ENCODE data around the gene NBL1. TPM values are rescaled to one million over a fixed set of nuclear protein-coding genes. Genes with fewer than 3 reads are reported as not detected.
A peak's percentile ranks its signal among the peaks of the same experiment; 100 is the strongest.

The NBL1 gene
- total and polyA plus RNA-seq, 4 donors, result 62.1 to 427 (median 127) TPM

DNA sequence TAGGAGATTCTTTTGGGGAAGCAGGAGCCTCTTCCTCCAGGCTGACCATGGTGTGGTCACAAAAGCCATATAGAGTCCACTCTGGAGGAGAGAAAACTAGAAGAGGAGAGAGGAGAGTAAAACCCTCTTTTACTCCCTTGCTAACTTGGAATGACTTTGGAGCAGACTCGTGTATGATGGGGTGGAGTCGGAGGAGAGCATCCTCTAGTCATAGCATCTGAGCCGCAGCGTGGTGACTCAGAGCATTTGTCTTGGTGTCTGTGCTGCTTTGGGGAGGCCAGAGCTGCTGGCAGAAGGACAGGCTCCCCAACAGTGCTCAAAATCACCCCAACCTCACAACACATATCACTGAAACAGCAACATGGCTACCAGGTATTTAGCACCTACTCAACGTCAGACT, 31.7 kb downstream of the NBL1 start:
- Histone ChIP-seq H3K27me3 (ENCODE audit: control insufficient read depth, insufficient read depth, low read length) (peaks cover 5% of the 10 kb centered on the region), H3K9me3 (ENCODE audit: control insufficient read depth, insufficient read depth, low read length) (no peaks in the 10 kb centered on the region), H3K36me3 (ENCODE audit: control insufficient read depth, insufficient read depth, low read length) (no peaks in the 10 kb centered on the region), H3K27ac (ENCODE audit: low read depth, low read length) (no peak overlapping the region), H3K4me3 (ENCODE audit: low read depth, low read length) (no peak overlapping the region), H3K4me1 (ENCODE audit: control insufficient read depth, insufficient read depth, low read length) (peaks cover 7% of the 10 kb centered on the region)
- DNase-seq (ENCODE audit: low read depth in 4 of 6, low spot score in 6 of 6), result no peak
- 73% methylated on average over 2 of the region's 5 CpGs for WGBS (ENCODE audit: insufficient coverage)

DNA sequence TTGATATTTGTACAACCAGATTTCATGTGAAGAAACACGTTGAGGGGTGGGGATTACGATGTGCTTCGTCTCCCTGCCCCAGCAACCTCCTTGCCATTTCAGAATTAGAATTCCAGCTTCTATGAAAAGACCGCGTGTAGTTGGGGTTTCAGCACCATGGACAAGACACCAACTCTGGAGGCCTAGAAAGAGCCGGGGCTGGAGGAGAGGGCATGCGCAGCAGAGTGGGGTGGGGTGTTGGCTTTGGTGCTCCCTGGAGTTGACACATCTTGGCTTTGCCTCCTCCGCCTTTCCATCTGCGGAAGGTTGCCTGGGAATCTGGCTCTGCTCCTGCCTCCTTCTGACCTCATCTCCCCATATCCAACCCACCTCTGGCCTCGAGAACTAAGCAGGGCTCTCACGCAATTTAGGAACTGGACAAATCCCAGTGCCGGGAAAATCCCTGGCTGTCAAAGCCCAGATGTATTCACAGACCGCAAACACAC, 32.4 kb downstream of the NBL1 start:
- H3K4me1 ChIP-seq (ENCODE audit: control insufficient read depth, insufficient read depth, low read length), result peaks cover 7% of the 10 kb centered on the region
- 29% methylated on average over 10 of the region's 13 CpGs for WGBS (ENCODE audit: insufficient coverage)
- no peak overlapping the region for H3K4me3 ChIP-seq (ENCODE audit: low read depth, low read length)
- no peaks in the 10 kb centered on the region for H3K9me3 ChIP-seq (ENCODE audit: control insufficient read depth, insufficient read depth, low read length)
- peaks cover 5% of the 10 kb centered on the region for H3K27me3 ChIP-seq (ENCODE audit: control insufficient read depth, insufficient read depth, low read length)
- H3K36me3 ChIP-seq (ENCODE audit: control insufficient read depth, insufficient read depth, low read length), result no peaks in the 10 kb centered on the region
- no peak overlapping the region for H3K27ac ChIP-seq (ENCODE audit: low read depth, low read length)
- peak in 1 of 6 donors; percentile 78 for DNase-seq (ENCODE audit: low read depth in 4 of 6, low spot score in 6 of 6)

DNA sequence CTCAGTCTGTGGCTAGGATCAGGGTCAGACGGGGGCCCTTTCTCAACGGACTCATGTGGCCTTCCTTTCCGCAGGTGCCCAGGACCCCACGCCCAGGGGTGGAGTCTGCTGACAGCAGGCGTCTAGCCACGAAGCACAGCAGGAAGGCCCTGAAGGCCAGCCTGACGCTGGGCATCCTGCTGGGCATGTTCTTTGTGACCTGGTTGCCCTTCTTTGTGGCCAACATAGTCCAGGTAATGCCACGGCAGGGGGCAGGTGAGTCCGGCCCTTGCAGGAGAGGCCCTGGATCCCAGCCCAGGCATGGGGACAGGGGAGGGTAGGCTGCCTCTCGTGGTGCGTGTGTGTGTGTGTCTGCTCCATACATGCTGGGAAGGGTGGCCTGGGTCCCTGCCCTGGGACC, 34.4 kb downstream of the NBL1 start:
- H3K27ac ChIP-seq (ENCODE audit: low read depth, low read length), result no peak overlapping the region
- H3K27me3 ChIP-seq (ENCODE audit: control insufficient read depth, insufficient read depth, low read length), result no peaks in the 10 kb centered on the region
- H3K4me3 ChIP-seq (ENCODE audit: low read depth, low read length), result no peak overlapping the region
- DNase-seq (ENCODE audit: low read depth in 4 of 6, low spot score in 6 of 6), result no peak
- no peaks in the 10 kb centered on the region for H3K36me3 ChIP-seq (ENCODE audit: control insufficient read depth, insufficient read depth, low read length)
- H3K9me3 ChIP-seq (ENCODE audit: control insufficient read depth, insufficient read depth, low read length), result no peaks in the 10 kb centered on the region
- peaks cover 11% of the 10 kb centered on the region for H3K4me1 ChIP-seq (ENCODE audit: control insufficient read depth, insufficient read depth, low read length)
- WGBS (ENCODE audit: insufficient coverage), result 80% methylated on average over 9 of the region's 11 CpGs

DNA sequence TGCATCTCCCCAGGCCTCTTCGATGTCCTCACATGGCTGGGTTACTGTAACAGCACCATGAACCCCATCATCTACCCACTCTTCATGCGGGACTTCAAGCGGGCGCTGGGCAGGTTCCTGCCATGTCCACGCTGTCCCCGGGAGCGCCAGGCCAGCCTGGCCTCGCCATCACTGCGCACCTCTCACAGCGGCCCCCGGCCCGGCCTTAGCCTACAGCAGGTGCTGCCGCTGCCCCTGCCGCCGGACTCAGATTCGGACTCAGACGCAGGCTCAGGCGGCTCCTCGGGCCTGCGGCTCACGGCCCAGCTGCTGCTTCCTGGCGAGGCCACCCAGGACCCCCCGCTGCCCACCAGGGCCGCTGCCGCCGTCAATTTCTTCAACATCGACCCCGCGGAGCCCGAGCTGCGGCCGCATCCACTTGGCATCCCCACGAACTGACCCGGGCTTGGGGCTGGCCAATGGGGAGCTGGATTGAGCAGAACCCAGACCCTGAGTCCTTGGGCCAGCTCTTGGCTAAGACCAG, 34.9 kb downstream of the NBL1 start:
- DNase-seq (ENCODE audit: low read depth in 4 of 6, low spot score in 6 of 6), result no peak
- Histone ChIP-seq H3K4me1 (ENCODE audit: control insufficient read depth, insufficient read depth, low read length) (peaks cover 11% of the 10 kb centered on the region), H3K36me3 (ENCODE audit: control insufficient read depth, insufficient read depth, low read length) (no peaks in the 10 kb centered on the region), H3K9me3 (ENCODE audit: control insufficient read depth, insufficient read depth, low read length) (no peaks in the 10 kb centered on the region), H3K4me3 (ENCODE audit: low read depth, low read length) (no peak overlapping the region), H3K27me3 (ENCODE audit: control insufficient read depth, insufficient read depth, low read length) (no peaks in the 10 kb centered on the region), H3K27ac (ENCODE audit: low read depth, low read length) (no peak overlapping the region)
- 90% methylated on average over 34 of the region's 34 CpGs for WGBS (ENCODE audit: insufficient coverage)

DNA sequence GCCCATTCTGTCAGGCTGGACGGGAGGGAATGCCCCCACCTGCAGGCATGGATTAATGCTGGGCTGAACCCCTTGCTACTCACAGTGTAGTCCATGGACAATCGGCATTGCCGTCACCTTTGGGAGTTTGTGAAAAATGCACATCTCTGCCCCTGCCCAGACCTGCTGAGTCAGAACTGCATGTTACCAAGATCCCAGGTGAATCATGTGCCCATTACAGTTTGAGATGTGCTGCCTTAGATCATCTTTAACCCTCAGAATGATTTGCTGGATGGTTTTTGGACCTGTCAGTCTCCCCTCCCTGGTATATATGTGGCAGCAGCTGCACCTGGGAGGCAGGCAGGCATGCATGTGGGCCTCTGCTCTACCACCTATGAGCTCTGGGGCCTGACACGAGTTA, 35.6 kb downstream of the NBL1 start:
- Histone ChIP-seq H3K4me1 (ENCODE audit: control insufficient read depth, insufficient read depth, low read length) (peaks cover 11% of the 10 kb centered on the region), H3K27ac (ENCODE audit: low read depth, low read length) (no peak overlapping the region), H3K4me3 (ENCODE audit: low read depth, low read length) (no peak overlapping the region), H3K36me3 (ENCODE audit: control insufficient read depth, insufficient read depth, low read length) (no peaks in the 10 kb centered on the region), H3K9me3 (ENCODE audit: control insufficient read depth, insufficient read depth, low read length) (no peaks in the 10 kb centered on the region), H3K27me3 (ENCODE audit: control insufficient read depth, insufficient read depth, low read length) (no peaks in the 10 kb centered on the region)
- WGBS (ENCODE audit: insufficient coverage), result 71% methylated on average over 4 of the region's 4 CpGs
- no peak for DNase-seq (ENCODE audit: low read depth in 4 of 6, low spot score in 6 of 6)

DNA sequence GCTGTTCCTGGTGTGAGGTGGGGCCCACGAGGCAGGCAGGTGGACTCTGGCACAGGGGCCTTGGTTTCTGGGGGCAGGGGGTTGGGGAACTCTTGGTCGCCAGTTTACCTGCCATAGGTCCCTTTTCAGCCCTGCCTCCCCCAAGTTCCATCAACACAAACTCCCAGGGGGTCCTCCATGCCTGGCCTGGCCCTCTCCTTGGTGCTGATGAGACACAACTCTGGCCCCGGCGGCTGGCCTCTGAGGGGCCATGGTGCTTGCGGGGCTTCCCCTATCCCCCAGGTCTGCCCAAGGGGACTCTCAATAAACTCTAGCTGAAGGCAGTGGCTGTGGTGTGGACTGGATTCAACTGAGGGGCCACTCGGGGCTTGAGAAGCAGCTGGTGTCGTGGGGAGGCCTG, 36.5 kb downstream of the NBL1 start:
- Histone ChIP-seq H3K27me3 (ENCODE audit: control insufficient read depth, insufficient read depth, low read length) (no peaks in the 10 kb centered on the region), H3K27ac (ENCODE audit: low read depth, low read length) (no peak overlapping the region), H3K4me3 (ENCODE audit: low read depth, low read length) (no peak overlapping the region), H3K36me3 (ENCODE audit: control insufficient read depth, insufficient read depth, low read length) (no peaks in the 10 kb centered on the region), H3K9me3 (ENCODE audit: control insufficient read depth, insufficient read depth, low read length) (no peaks in the 10 kb centered on the region), H3K4me1 (ENCODE audit: control insufficient read depth, insufficient read depth, low read length) (peaks cover 11% of the 10 kb centered on the region)
- WGBS (ENCODE audit: insufficient coverage), result 58% methylated on average over 5 of the region's 7 CpGs
- no peak for DNase-seq (ENCODE audit: low read depth in 4 of 6, low spot score in 6 of 6)

DNA sequence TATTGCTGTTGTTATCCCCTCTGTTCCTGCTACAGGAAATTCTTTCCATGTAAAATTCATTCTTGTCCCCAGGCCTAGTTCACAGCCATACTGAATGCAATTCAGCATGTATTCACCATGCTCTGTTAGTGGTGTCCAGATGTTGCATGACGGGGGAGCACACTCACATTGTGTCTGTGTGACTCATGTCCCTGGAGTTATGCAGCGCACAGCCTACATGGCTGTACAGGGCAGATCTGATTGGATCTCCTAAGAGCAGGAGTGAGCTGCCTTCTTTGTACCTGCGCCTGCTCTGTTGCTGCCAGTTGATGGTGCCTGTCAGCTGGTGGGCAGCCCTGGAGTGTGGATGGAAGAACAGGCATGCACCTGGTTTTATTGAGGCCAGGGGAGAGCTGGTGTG, 38.1 kb downstream of the NBL1 start:
- Histone ChIP-seq H3K4me1 (ENCODE audit: control insufficient read depth, insufficient read depth, low read length) (peaks cover 7% of the 10 kb centered on the region), H3K4me3 (ENCODE audit: low read depth, low read length) (no peak overlapping the region), H3K36me3 (ENCODE audit: control insufficient read depth, insufficient read depth, low read length) (no peaks in the 10 kb centered on the region), H3K27me3 (ENCODE audit: control insufficient read depth, insufficient read depth, low read length) (no peaks in the 10 kb centered on the region), H3K27ac (ENCODE audit: low read depth, low read length) (no peak overlapping the region), H3K9me3 (ENCODE audit: control insufficient read depth, insufficient read depth, low read length) (peaks cover 1% of the 10 kb centered on the region)
- 64% methylated on average over 3 of the region's 3 CpGs for WGBS (ENCODE audit: insufficient coverage)
- peak in 1 of 6 donors; percentile 89 for DNase-seq (ENCODE audit: low read depth in 4 of 6, low spot score in 6 of 6)

DNA sequence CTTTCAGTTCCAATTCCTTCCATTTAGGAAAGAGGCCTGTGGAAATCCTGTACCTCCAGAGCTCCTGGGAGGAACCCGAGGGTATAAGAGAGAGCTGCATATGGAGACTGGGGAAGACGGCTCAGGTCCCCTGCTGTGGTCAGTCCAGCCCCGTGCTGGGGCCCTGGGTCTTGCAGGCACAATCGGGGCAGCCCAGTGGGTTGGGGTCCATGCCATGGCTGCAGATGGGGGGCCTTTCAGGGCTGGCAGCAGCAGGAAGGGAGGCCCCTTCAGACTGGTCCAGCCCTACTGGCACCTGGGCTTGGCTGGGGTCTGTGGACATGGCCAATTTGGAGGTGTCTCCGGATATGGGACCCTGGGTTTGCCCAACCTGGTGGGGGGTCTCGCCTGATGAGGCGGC, 38.8 kb downstream of the NBL1 start:
- Histone ChIP-seq H3K9me3 (ENCODE audit: control insufficient read depth, insufficient read depth, low read length) (peaks cover 3% of the 10 kb centered on the region), H3K4me3 (ENCODE audit: low read depth, low read length) (no peak overlapping the region), H3K36me3 (ENCODE audit: control insufficient read depth, insufficient read depth, low read length) (no peaks in the 10 kb centered on the region), H3K27ac (ENCODE audit: low read depth, low read length) (no peak overlapping the region), H3K27me3 (ENCODE audit: control insufficient read depth, insufficient read depth, low read length) (no peaks in the 10 kb centered on the region), H3K4me1 (ENCODE audit: control insufficient read depth, insufficient read depth, low read length) (peaks cover 7% of the 10 kb centered on the region)
- DNase-seq (ENCODE audit: low read depth in 4 of 6, low spot score in 6 of 6), result no peak
- WGBS (ENCODE audit: insufficient coverage), result 55% methylated on average over 7 of the region's 7 CpGs

DNA sequence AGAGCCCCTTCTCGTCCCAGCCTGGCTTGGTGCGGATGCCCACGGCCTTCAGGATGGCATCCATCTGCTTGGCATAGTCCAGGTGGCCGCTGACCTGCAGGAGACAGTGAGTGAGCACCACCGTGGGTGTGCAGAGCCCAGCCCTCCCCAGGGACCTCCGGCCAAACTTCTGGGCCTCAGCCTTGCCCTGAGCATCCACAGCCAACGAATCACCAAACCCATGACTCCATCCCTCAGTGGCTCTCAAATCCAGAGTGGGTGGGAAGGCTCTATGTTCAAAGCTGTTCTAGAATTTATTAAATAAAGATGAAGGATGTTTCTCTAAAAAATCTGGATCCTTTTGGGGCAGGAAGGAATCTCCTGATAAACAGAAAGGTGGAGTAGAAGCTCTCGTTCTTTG, 39.2 kb downstream of the NBL1 start:
- Histone ChIP-seq H3K9me3 (ENCODE audit: control insufficient read depth, insufficient read depth, low read length) (peaks cover 3% of the 10 kb centered on the region), H3K27me3 (ENCODE audit: control insufficient read depth, insufficient read depth, low read length) (no peaks in the 10 kb centered on the region), H3K36me3 (ENCODE audit: control insufficient read depth, insufficient read depth, low read length) (no peaks in the 10 kb centered on the region), H3K27ac (ENCODE audit: low read depth, low read length) (no peak overlapping the region), H3K4me1 (ENCODE audit: control insufficient read depth, insufficient read depth, low read length) (peaks cover 7% of the 10 kb centered on the region), H3K4me3 (ENCODE audit: low read depth, low read length) (no peak overlapping the region)
- 86% methylated on average over 5 of the region's 8 CpGs for WGBS (ENCODE audit: insufficient coverage)
- no peak for DNase-seq (ENCODE audit: low read depth in 4 of 6, low spot score in 6 of 6)

DNA sequence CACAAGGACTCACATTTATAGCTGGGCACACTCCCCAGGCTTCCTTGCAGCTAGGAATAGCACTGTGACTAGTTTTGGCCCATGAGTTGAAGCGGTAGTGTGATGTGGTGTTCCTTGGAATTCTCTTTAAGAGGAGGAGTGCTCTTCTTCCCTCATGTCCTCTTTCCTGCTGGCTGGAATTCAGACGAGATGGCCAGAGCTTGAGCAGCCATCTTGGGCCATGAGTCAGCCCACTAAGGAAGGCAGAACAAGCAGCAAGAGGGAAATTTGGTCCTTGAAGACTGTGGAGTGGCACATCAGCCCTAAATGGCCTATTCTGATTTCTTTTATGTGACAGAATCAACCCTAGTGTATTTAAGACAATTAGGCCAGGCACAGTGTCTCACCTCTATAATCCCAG, 40.6 kb downstream of the NBL1 start:
- no peaks in the 10 kb centered on the region for H3K36me3 ChIP-seq (ENCODE audit: control insufficient read depth, insufficient read depth, low read length)
- H3K27me3 ChIP-seq (ENCODE audit: control insufficient read depth, insufficient read depth, low read length), result no peaks in the 10 kb centered on the region
- no CpG with 5 or more reads among the region's 2 CpGs for WGBS (ENCODE audit: insufficient coverage)
- H3K27ac ChIP-seq (ENCODE audit: low read depth, low read length), result no peak overlapping the region
- H3K4me1 ChIP-seq (ENCODE audit: control insufficient read depth, insufficient read depth, low read length), result peaks cover 15% of the 10 kb centered on the region
- peaks cover 3% of the 10 kb centered on the region for H3K9me3 ChIP-seq (ENCODE audit: control insufficient read depth, insufficient read depth, low read length)
- DNase-seq (ENCODE audit: low read depth in 4 of 6, low spot score in 6 of 6), result no peak
- H3K4me3 ChIP-seq (ENCODE audit: low read depth, low read length), result no peak overlapping the region
